NCI-H510A treated with DMSO at 0.1 percent for 48 hours (cell line): Measurements from ENCODE around the gene RBM47.

Experiments used
- DNase-seq: peaks from one replicate; lab custom pipeline; 2025; lab: John Stamatoyannopoulos, UW

The RBM47 gene

DNA sequence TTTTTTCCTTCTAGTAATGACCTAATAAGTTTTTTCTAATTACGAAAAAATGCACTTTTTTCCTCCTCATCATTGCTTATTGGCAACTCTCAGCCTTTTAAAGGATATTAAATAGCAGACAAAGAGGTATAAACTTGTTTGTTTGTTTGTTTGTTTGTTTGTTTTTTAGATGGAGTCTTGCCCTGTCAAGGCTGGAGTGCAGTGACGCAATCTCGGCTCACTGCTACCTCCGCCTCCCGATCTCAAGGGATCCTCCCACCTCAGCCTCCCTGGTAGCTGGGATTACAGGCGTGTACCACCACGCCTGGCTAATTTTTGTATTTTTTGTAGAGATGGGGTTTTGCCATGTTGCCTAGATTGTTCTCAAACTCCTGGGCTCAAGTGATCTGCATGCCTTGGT is 6.0 kb downstream of the RBM47 start:
- no peak for DNase-seq

- DNase-seq: no peak
Measured at GRCh38 chr4:40622913-40623312, 6.8 kb downstream of the RBM47 start.

DNA sequence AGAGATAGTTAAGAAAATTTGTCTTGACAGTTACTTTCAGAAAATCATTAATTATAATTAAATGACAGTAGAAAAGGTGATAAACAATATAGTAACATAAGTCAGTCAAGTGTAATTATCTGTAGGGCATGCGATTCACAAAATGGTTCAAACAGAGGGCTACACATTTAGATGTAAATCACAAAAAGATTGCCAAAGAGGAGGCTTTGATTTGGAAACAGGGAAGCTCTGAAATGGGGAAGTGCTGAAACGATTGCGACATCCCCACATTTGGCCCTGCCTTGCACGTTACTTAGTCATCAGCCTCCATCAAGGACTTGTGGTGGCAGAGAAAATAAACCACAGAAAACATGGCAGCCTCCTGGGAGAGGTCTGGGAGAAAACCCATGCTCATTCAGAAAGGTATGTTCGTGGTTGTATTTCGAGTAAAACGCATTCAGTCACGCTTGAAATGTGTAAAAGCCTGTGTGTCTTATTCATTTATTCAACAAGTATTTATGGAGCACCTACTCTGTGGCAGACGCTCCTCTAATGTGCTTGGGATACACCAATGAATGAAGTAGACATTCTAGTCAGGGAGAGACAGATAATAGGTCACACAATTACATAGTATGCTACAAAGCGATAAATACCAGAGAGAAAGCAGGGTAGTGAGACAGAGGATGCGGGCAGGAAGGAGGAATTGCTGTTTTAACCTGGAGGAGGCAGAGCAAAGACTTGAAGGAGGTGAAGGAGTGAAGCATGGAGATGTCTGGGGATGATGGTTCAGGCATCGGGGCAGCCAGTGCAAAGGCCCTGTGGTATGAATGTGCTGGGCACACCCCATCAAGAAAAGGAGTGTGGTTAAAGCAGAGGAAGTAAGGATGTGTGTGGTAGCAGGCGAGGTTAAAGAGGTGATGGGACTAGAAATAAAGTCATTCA is 7.8 kb downstream of the RBM47 start:
- peak; percentile 42 for DNase-seq

- peak; percentile 23 for DNase-seq
Measured at GRCh38 chr4:40621229-40621591, 8.5 kb downstream of the RBM47 start.

DNA sequence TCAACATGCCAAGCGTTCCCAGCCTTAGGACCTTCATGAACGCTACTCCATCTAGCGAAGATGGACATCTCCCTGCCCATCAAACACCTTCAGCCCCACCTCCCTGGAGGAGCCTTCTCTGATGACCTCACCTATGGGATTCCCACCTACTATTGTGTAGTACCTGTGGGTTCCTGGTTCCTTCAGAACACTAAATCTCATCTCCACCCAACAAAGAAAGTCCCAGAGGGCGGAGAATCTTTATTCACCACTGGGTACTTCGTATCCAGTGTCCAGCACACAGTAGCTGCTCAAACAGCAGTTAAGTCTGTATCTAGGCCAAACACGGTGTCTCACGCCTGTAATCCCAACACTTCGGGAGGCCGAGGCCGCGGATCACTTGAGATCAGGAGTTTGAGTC is 10.1 kb downstream of the RBM47 start:
- no peak for DNase-seq

- no peak for DNase-seq
Measured at GRCh38 chr4:40617872-40618271, 11.8 kb downstream of the RBM47 start.

- no peak for DNase-seq
Measured at GRCh38 chr4:40614031-40614430, 15.6 kb downstream of the RBM47 start.

GRCh38 chr4:40613456-40613855 is 16.2 kb downstream of the RBM47 start:
- DNase-seq: no peak

GRCh38 chr4:40612831-40613230 is 16.8 kb downstream of the RBM47 start:
- no peak for DNase-seq

- no peak for DNase-seq
Measured at GRCh38 chr4:40612283-40612682, 17.4 kb downstream of the RBM47 start.

DNA sequence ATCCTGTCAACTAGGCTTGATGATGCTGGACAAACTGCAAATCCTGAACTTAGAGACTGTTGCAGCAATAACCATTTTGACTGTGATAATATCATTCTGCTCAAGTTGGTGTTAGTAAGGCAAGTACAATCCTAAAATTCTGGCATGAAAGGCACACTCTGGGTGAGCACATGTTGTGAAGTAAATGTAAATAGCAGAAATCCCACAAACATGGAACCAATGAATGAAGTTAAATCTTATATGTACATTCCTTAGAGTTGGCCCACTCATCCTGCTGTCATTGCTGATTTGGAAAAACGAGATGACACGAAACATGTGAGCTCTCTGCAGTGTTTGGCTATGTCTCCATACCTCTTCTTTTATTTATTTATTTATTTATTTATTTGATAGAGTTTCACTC is 21.0 kb downstream of the RBM47 start:
- DNase-seq: no peak

- no peak for DNase-seq
Measured at GRCh38 chr4:40607221-40607620, 22.4 kb downstream of the RBM47 start.

DNA sequence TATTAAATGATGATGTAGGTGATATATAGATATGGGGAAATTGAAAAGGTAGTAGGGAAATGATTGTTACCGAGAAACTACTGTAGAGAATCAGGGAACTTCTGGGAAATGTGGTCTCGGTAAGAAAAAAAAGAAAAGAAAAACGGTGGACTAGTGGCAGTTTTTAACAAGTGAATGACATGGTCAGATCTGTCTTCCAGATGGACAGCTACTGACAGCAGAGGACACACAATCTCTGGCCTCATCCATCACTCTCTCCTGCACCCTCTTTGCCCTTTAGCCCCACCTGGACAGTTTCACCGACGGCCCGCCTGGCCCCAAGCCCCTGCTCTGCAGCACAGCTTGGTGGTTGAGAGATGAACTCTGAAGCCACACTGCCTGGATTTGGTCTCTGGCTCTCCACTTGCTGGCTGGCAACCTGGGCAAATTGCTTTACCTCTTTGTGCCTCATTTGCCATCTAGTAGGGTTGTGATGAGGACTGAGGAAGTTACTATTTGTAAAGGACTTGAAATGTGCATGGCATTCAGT is 23.4 kb downstream of the RBM47 start:
- no peak for DNase-seq

- DNase-seq: no peak
Measured at GRCh38 chr4:40603281-40603680, 26.4 kb downstream of the RBM47 start.

- no peak for DNase-seq
Measured at GRCh38 chr4:40601641-40602040, 28.0 kb downstream of the RBM47 start.

GRCh38 chr4:40600850-40601249 is 28.8 kb downstream of the RBM47 start:
- no peak for DNase-seq

- no peak for DNase-seq
Measured at GRCh38 chr4:40599431-40599830, 30.2 kb downstream of the RBM47 start.

- no peak for DNase-seq
Measured at GRCh38 chr4:40596522-40596921, 33.1 kb downstream of the RBM47 start.

- no peak for DNase-seq
Measured at GRCh38 chr4:40595981-40596380, 33.7 kb downstream of the RBM47 start.

DNA sequence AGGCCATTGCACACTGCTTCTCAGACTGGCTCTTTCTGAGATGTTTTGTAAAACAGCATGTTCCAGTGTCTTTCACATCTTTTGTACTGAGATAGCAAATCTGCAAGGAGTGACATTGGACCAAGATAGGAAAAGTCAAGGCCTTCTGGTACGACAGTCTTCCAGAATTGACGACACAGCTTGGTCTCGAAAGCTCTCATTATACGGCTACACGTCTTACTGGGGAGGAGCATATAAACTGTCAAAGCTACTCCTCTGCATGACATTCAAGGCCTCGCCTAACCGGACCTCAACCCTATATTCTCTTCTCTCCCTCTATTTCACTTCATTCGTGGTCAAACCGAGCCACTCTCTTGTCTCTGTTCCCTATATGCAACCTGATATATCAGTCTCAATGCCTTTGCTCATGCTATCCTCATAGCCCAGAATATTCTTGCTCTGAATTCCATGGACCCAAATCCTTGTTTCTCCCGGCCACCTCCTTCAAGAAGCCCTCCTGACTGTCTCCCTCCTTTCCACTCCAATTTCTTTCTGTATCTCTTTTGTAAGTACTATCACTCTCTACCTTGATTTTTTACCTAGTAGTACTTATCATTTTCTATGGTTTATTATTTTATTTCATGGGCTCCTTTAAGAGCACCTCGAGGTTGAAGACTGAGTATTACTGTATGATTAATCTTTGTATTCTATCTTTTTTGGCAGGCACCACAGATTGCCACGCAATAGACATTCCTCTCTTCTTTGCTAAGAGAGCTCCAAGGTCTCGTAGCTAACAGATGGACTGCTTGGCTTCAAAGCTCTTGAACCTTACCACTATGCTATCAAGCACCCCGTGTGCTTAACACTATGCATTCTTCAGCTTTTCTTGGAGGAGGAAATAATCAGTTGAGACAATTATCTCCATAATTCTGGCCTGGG is 35.1 kb downstream of the RBM47 start:
- DNase-seq: no peak

DNA sequence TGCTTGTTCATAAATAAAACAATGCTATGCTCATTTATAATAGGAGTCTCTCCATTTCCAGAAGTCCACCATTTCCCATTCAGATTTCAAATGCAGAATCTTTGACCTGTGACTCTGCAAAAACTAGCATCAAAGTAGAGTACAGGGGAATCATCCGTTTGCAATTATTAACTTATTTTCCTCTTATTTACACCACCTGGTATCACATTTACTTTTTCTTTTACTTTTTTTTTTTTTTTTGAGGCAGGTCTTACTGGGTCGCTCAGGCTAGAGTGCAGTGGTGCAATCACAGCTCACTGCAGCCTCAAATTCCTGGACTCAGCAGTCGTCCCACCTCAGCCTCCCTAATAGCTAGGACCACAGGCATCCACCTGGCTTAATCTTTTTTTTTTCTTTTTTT is 37.6 kb downstream of the RBM47 start:
- DNase-seq: no peak

GRCh38 chr4:40587826-40588225 is 41.8 kb downstream of the RBM47 start:
- DNase-seq: no peak

DNA sequence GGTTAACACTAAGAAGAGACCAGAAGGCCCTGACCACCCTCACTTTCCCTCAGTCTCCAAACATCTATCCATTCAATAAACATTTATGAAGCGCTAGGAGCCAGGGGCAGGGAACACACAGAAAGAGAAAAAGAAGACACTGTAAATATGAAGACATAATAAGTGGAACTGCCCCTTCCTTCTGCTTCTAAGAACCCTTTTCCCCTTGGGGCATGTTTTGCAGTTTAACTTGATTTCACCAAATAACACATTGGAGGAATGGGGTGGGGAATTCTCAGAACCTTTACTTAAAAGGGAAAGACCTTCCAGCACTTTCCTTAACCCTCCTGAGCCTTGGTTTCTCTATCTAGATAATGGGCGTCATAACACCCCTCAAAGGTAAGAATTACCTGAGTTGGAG is 42.3 kb downstream of the RBM47 start:
- no peak for DNase-seq
